H1 (cell line): ENCODE results near the gene NRROS. TPM values are rescaled to one million over a fixed set of nuclear protein-coding genes. Genes with fewer than 3 reads are reported as not detected.

Experiments
- CTCF ChIA-PET: fragments of 300-600 bp; sonication (Branson Sonifier 250); formaldehyde crosslinking; loops from one replicate; lab custom pipeline; 2021; ENCODE audit not compliant: partially characterized antibody; lab: Charles Lee
- POLR2A ChIA-PET: fragments of 300-600 bp; sonication (Branson Sonifier 250); formaldehyde crosslinking; loops from one replicate; lab custom pipeline; 2021; ENCODE audit warnings: inconsistent platforms; ENCODE audit not compliant: partially characterized antibody; lab: Charles Lee
- DNase-seq, 2 experiments: peaks; one replicate each; pipeline versions ENCODE4 v3.0.0 to v3.0.0-alpha.2; 2010 to 2022; ENCODE audit warnings: low spot score in 2 of 2, low read depth in 1 of 2, mixed read lengths in 1 of 2
- FAIRE-seq: peaks from 2 replicates; lab custom pipeline; 2011; peaks lifted over from hg19 to GRCh38; lab: Jason Lieb, UNC
- H2AFZ ChIP-seq: 2 replicates; pipeline ENCODE4 v1.8.1; 2012; ENCODE audit warnings: low read length, inconsistent platforms
- H2AK5ac ChIP-seq: 2 replicates; pipeline ENCODE4 v1.6.1; 2013; ENCODE audit warnings: low read depth, low read length
- H2BK120ac ChIP-seq: replicated peaks from 2 replicates; pipeline ENCODE3; 2013; ENCODE audit warnings: low read depth, low read length, inconsistent platforms
- H2BK12ac ChIP-seq: 2 replicates; pipeline ENCODE4 v1.6.1; 2013; ENCODE audit warnings: low read depth, low read length
- H2BK15ac ChIP-seq: 2 replicates; pipeline ENCODE4 v1.6.1; 2013; ENCODE audit warnings: low read length
- H2BK20ac ChIP-seq: 2 replicates; pipeline ENCODE4 v1.6.1; 2013; ENCODE audit warnings: low read length
- H2BK5ac ChIP-seq: 2 replicates; pipeline ENCODE4 v1.6.1; 2013; ENCODE audit warnings: low read depth, low read length
- H3K14ac ChIP-seq: 2 replicates; pipeline ENCODE4 v1.6.1; 2013; ENCODE audit warnings: inconsistent platforms; ENCODE audit not compliant: insufficient read length
- H3K18ac ChIP-seq: 2 replicates; pipeline ENCODE4 v1.6.1; 2013; ENCODE audit warnings: low read length; ENCODE audit errors: extremely low read depth
- H3K23ac ChIP-seq: 2 replicates; pipeline ENCODE4 v1.6.1; 2013; ENCODE audit warnings: inconsistent platforms; ENCODE audit not compliant: insufficient read length
- H3K23me2 ChIP-seq: 2 replicates; pipeline ENCODE4 v1.6.1; 2013; ENCODE audit warnings: low read depth, low read length
- H3K27ac ChIP-seq: 2 replicates; pipeline ENCODE4 v1.6.1; 2011; ENCODE audit warnings: low read depth, low read length, inconsistent platforms
- H3K27me3 ChIP-seq, 4 experiments: replicated peaks in 1 of 4; 1 replicate in 1 of 4; 2 replicates in 3 of 4; pipeline versions ENCODE4 v1.6.1 to v1.8.1; 2011 to 2013; ENCODE audit warnings: low read length in 3 of 4, mild to moderate bottlenecking in 3 of 4, inconsistent platforms in 2 of 4, mixed read lengths in 2 of 4, moderate library complexity in 1 of 4; ENCODE audit not compliant: control insufficient read depth in 3 of 4, insufficient read depth in 3 of 4; ENCODE audit errors: extremely low read depth in 1 of 4
- H3K36me3 ChIP-seq, 4 experiments: 2 replicates each; pipeline versions ENCODE4 v1.6.1 to v1.8.1; 2011 to 2013; ENCODE audit warnings: mild to moderate bottlenecking in 4 of 4, low read length in 3 of 4, moderate library complexity in 2 of 4, control low read depth in 1 of 4, inconsistent platforms in 1 of 4; ENCODE audit not compliant: insufficient read depth in 4 of 4, control insufficient read depth in 2 of 4
- H3K4ac ChIP-seq: replicated peaks from 2 replicates; pipeline ENCODE3; 2013; ENCODE audit warnings: low read length, low read depth, mixed read lengths, inconsistent platforms; ENCODE audit not compliant: insufficient read length
- H3K4me1 ChIP-seq, 4 experiments: replicated peaks in 1 of 4; 1 replicate in 1 of 4; 2 replicates in 3 of 4; pipeline versions ENCODE4 v1.6.1 to v1.8.1; 2011 to 2013; ENCODE audit warnings: low read length in 3 of 4, inconsistent platforms in 2 of 4, mixed read lengths in 1 of 4; ENCODE audit not compliant: insufficient read depth in 4 of 4, control insufficient read depth in 3 of 4
- H3K4me2 ChIP-seq, 2 experiments: 2 replicates each; pipeline versions ENCODE4 v1.6.1 to v1.8.1; 2011 to 2013; ENCODE audit warnings: low read depth in 2 of 2, low read length in 2 of 2, control low read depth in 1 of 2, inconsistent platforms in 1 of 2, mild to moderate bottlenecking in 1 of 2; ENCODE audit not compliant: insufficient read depth in 1 of 2
- H3K4me3 ChIP-seq, 4 experiments: fragments of 200-600, 300-600 bp in 1 of 4; sonication (generic), shearing (Covaris generic), sonication (Bioruptor Twin) in 1 of 4; 2 replicates each; pipeline versions ENCODE4 v1.5.1 to v1.8.1; 2011 to 2016; ENCODE audit warnings: low read length in 4 of 4, low read depth in 3 of 4, control low read depth in 2 of 4, inconsistent platforms in 2 of 4, mild to moderate bottlenecking in 2 of 4, mixed read lengths in 1 of 4, moderate library complexity in 1 of 4; ENCODE audit not compliant: insufficient read depth in 2 of 4; ENCODE audit errors: extremely low read depth in 1 of 4
- H3K56ac ChIP-seq: replicated peaks from 2 replicates; pipeline ENCODE3; 2013; ENCODE audit warnings: low read depth, mild to moderate bottlenecking, mixed read lengths, low read length, inconsistent platforms; ENCODE audit not compliant: insufficient read length
- H3K79me1 ChIP-seq: 2 replicates; pipeline ENCODE4 v1.6.1; 2013; ENCODE audit warnings: low read depth, low read length, control low read depth
- H3K79me2 ChIP-seq, 2 experiments: 2 replicates each; pipeline versions ENCODE4 v1.6.1 to v1.8.1; 2012 to 2013; ENCODE audit warnings: low read length in 2 of 2, mild to moderate bottlenecking in 2 of 2, inconsistent platforms in 1 of 2; ENCODE audit not compliant: insufficient read depth in 2 of 2, control insufficient read depth in 1 of 2
- H3K9ac ChIP-seq, 4 experiments: replicated peaks in 1 of 4; 1 replicate in 1 of 4; 2 replicates in 3 of 4; pipeline versions ENCODE4 v1.6.1 to v1.8.1; 2011 to 2013; ENCODE audit warnings: low read depth in 3 of 4, low read length in 3 of 4, control low read depth in 2 of 4, mild to moderate bottlenecking in 2 of 4, moderate library complexity in 2 of 4, inconsistent platforms in 1 of 4; ENCODE audit errors: extremely low read depth in 1 of 4
- H3K9me3 ChIP-seq, 2 experiments: 2 replicates each; pipeline versions ENCODE4 v1.6.1 to v1.8.1; 2012 to 2013; ENCODE audit warnings: mild to moderate bottlenecking in 2 of 2, moderate library complexity in 2 of 2, control low read depth in 1 of 2, inconsistent platforms in 1 of 2, low read depth in 1 of 2, low read length in 1 of 2, mixed read lengths in 1 of 2; ENCODE audit not compliant: insufficient read depth in 2 of 2
- H4K20me1 ChIP-seq, 2 experiments: replicated peaks in 1 of 2; 2 replicates each; pipeline versions ENCODE3 to v1.8.1; 2011 to 2013; ENCODE audit warnings: inconsistent platforms in 2 of 2, low read length in 2 of 2, mild to moderate bottlenecking in 1 of 2; ENCODE audit not compliant: insufficient read depth in 2 of 2, control insufficient read depth in 1 of 2
- H4K5ac ChIP-seq: 2 replicates; pipeline ENCODE4 v1.6.1; 2013; ENCODE audit warnings: low read length, low read depth, mixed read lengths, inconsistent platforms; ENCODE audit not compliant: insufficient read length
- H4K8ac ChIP-seq: 2 replicates; pipeline ENCODE4 v1.8.0; 2013; ENCODE audit warnings: mild to moderate bottlenecking, moderate library complexity, low read length, inconsistent platforms; ENCODE audit not compliant: insufficient read depth; ENCODE audit errors: extremely low read depth
- H4K91ac ChIP-seq: replicated peaks from 2 replicates; pipeline ENCODE3; 2013; ENCODE audit warnings: low read length, mixed read lengths, inconsistent platforms; ENCODE audit not compliant: insufficient read length
- CBX5 ChIP-seq: fragments of 300-800, 300-1000 bp; sonication (generic); IDR thresholded peaks from 2 replicates; pipeline ENCODE4 v1.7.1; 2016; ENCODE audit warnings: antibody characterized with exemption, low read length, low read depth
- CHD1 ChIP-seq: IDR thresholded peaks from 2 replicates; pipeline ENCODE4 v1.6.1; 2012; ENCODE audit warnings: low read depth, low read length, improper control_type of control experiment
- EP300 ChIP-seq, 2 experiments: IDR thresholded peaks; 1 replicate in 1 of 2; 2 replicates in 1 of 2; pipeline ENCODE4 v1.6.1; 2011 to 2012; ENCODE audit warnings: low read depth in 2 of 2, low read length in 2 of 2, mild to moderate bottlenecking in 2 of 2, borderline replicate concordance in 1 of 2, inconsistent platforms in 1 of 2, moderate library complexity in 1 of 2
- EZH2 ChIP-seq: fragments of 200-600 bp; sonication (generic); IDR thresholded peaks from 2 replicates; pipeline ENCODE4 v1.7.1; 2012; ENCODE audit warnings: low read depth, mild to moderate bottlenecking, moderate library complexity, low read length, inconsistent platforms; ENCODE audit not compliant: severe bottlenecking
- FOSL1 ChIP-seq: IDR thresholded peaks from 2 replicates; pipeline ENCODE4 v1.6.1; 2011; ENCODE audit warnings: mild to moderate bottlenecking, low read depth, low read length, moderate library complexity; ENCODE audit not compliant: insufficient read depth
- KDM1A ChIP-seq: fragments of 200-600, 300-600 bp; sonication (generic); IDR thresholded peaks from 2 replicates; pipeline ENCODE4 v1.7.1; 2016; ENCODE audit warnings: mild to moderate bottlenecking, low read length, borderline replicate concordance
- KDM5A ChIP-seq: fragments of 200-600 bp; IDR thresholded peaks from 2 replicates; pipeline ENCODE4 v1.7.1; 2012; ENCODE audit warnings: mild to moderate bottlenecking, low read length, inconsistent platforms, mixed read lengths
- NANOG ChIP-seq: IDR thresholded peaks from 2 replicates; pipeline ENCODE4 v1.6.1; 2011; ENCODE audit warnings: low read length, low read depth, mild to moderate bottlenecking, inconsistent platforms; ENCODE audit not compliant: insufficient read depth, poor library complexity, severe bottlenecking
- RNF2 ChIP-seq: fragments of 200-900, 300-1000 bp; sonication (generic); IDR thresholded peaks from 2 replicates; pipeline ENCODE4 v1.7.1; 2016; ENCODE audit warnings: borderline replicate concordance, low read depth, mild to moderate bottlenecking, antibody characterized with exemption, low read length; ENCODE audit not compliant: poor library complexity, severe bottlenecking; ENCODE audit errors: missing control alignments
- RXRA ChIP-seq: IDR thresholded peaks from 2 replicates; pipeline ENCODE4 v1.6.1; 2011; ENCODE audit warnings: low read depth, mild to moderate bottlenecking, low read length, moderate library complexity; ENCODE audit not compliant: insufficient read depth
- SIRT6 ChIP-seq: IDR thresholded peaks from one replicate; pipeline ENCODE4 v1.7.1; 2012; ENCODE audit warnings: low read length, inconsistent platforms
- SUZ12 ChIP-seq: fragments of 200-600 bp; sonication (generic); IDR thresholded peaks from 2 replicates; pipeline ENCODE4 v1.6.1; 2012; ENCODE audit warnings: mild to moderate bottlenecking, inconsistent platforms, low read length, moderate library complexity, mixed read lengths
- TAF1 ChIP-seq: IDR thresholded peaks from 2 replicates; pipeline ENCODE4 v1.6.1; 2011; ENCODE audit warnings: mild to moderate bottlenecking, low read depth, low read length
- WGBS, 2 experiments: shearing (Covaris generic) in 1 of 2; methylation state at CpG; one replicate each; pipeline versions ENCODE4 v1.1.6 to v1.1.7; 2013 to 2015; ENCODE audit warnings: low lambda C conversion rate in 2 of 2, mixed read lengths in 2 of 2, inconsistent platforms in 1 of 2, low coverage in 1 of 2, missing lambda C conversion rate in 1 of 2; ENCODE audit not compliant: insufficient replicate concordance in 2 of 2, insufficient coverage in 1 of 2, insufficient read length in 1 of 2; ENCODE audit errors: extremely low coverage in 1 of 2, missing lambda C conversion rate in 1 of 2; 5-methylcytosine and 5-hydroxymethylcytosine counted together
- polyA plus RNA-seq, 7 experiments: library from polyadenylated mRNA; depleted of rRNA in 3 of 7; stranded (reverse) in 5 of 7; unstranded in 2 of 7; fragments of >200 nt in 5 of 7; fragments of 200-250 nt in 2 of 7; gene quantifications; 1 replicate in 5 of 7; 2 replicates in 1 of 7; 4 replicates in 1 of 7; pipeline versions ENCODE4 v1.2.1 to v1.2.3, GENCODE V29; 2011 to 2013; ENCODE audit warnings: missing spikeins in 2 of 7, mixed read lengths in 2 of 7
- total RNA-seq: library from RNA; stranded (reverse); fragmentation: NEBNext Ultra II Directional; extraction: Animal tissue kit (Norgen Biotek cat#: 25700); gene quantifications from 2 replicates; pipeline ENCODE4 v1.2.1, GENCODE V29; 2021

Gene NRROS
- total and polyA plus RNA-seq, 2 of the 8 experiments (the other 6 are each of a cell fraction or from before 2014, with no cell fraction given) = 5.3 to 7.3 TPM

- H2BK120ac ChIP-seq = no peak overlapping the region
- H3K23me2 ChIP-seq = peaks cover 2% of the 10 kb centered on the region
- H3K27ac ChIP-seq = no peak overlapping the region
- no peak overlapping the region for H2BK20ac ChIP-seq
- FAIRE-seq (no peak), DNase-seq (no peak)
- no peak overlapping the region for H2BK15ac ChIP-seq
- H3K36me3 ChIP-seq = no peaks in the 10 kb centered on the region
- H3K9ac ChIP-seq = no peak overlapping the region
- WGBS, 2 experiments = 92% methylated on average over 4 of the region's 4 CpGs; no CpG with 5 or more reads in 1 of the 2 experiments
- H2BK5ac ChIP-seq = no peak overlapping the region
- H4K5ac ChIP-seq = no peak overlapping the region
- no peaks in the 10 kb centered on the region for H3K79me1 ChIP-seq
- no peak overlapping the region for H3K23ac ChIP-seq
- no peak overlapping the region for H3K4me3 ChIP-seq
- POLR2A ChIA-PET = no interaction called here
- H3K18ac ChIP-seq = no peak overlapping the region
- H3K4ac ChIP-seq = no peak overlapping the region
- no peak overlapping the region for H2BK12ac ChIP-seq
- no peak overlapping the region for H3K14ac ChIP-seq
- H2AK5ac ChIP-seq = no peak overlapping the region
- no peak overlapping the region for H2AFZ ChIP-seq
- no peaks in the 10 kb centered on the region for H4K20me1 ChIP-seq
- no peaks in the 10 kb centered on the region for H3K79me2 ChIP-seq
- no peak overlapping the region for H3K56ac ChIP-seq
- TF ChIP-seq RNF2 (no peak), EP300 (IDR thresholded peaks at IDR 0.05; ENCODE audit: borderline replicate concordance in 1 of 2, low read depth in 2 of 2, low read length in 2 of 2) (no peak), FOSL1 (no peak), CBX5 (no peak), SUZ12 (no peak), KDM1A (no peak), TAF1 (no peak), KDM5A (no peak), EZH2 (no peak), RXRA (no peak), CHD1 (no peak), NANOG (no peak), SIRT6 (no peak)
- no peak overlapping the region for H4K8ac ChIP-seq
- CTCF ChIA-PET = interaction anchor here (1.1 to 2.0 kb wide), 5 partner anchors 12 to 184 kb away, joined by 3 to 9 read pairs (median 4); no protein-coding TSS in a partner anchor
- H3K4me1 ChIP-seq = peaks cover 0 to 2% (median 2%) of the 10 kb centered on the region in 4 experiments; a peak in 4 of 7 replicates
- H3K4me2 ChIP-seq = no peak overlapping the region
- no peak overlapping the region for H4K91ac ChIP-seq
- no peaks in the 10 kb centered on the region; a peak in 2 of 7 replicates for H3K27me3 ChIP-seq
- no peaks in the 10 kb centered on the region for H3K9me3 ChIP-seq
Observed at GRCh38 chr3:196706731-196707130, 67.2 kb downstream of the NRROS start.
